HG02759 (cell line): ENCODE results near the gene ZC3H7B.
"Not testable (repeated sequence)": the region's sequence is repeated elsewhere in the genome, so short reads cannot be mapped to it uniquely, and the experiment has no call there.

Source experiments
- ATAC-seq: cut with Tn5 transposase; IDR thresholded peaks from one replicate; pipeline ENCODE4 v1.9.1; 2021; ENCODE audit warnings: mild to moderate bottlenecking, moderate library complexity; ENCODE audit not compliant: unreplicated experiment

The ZC3H7B gene

DNA sequence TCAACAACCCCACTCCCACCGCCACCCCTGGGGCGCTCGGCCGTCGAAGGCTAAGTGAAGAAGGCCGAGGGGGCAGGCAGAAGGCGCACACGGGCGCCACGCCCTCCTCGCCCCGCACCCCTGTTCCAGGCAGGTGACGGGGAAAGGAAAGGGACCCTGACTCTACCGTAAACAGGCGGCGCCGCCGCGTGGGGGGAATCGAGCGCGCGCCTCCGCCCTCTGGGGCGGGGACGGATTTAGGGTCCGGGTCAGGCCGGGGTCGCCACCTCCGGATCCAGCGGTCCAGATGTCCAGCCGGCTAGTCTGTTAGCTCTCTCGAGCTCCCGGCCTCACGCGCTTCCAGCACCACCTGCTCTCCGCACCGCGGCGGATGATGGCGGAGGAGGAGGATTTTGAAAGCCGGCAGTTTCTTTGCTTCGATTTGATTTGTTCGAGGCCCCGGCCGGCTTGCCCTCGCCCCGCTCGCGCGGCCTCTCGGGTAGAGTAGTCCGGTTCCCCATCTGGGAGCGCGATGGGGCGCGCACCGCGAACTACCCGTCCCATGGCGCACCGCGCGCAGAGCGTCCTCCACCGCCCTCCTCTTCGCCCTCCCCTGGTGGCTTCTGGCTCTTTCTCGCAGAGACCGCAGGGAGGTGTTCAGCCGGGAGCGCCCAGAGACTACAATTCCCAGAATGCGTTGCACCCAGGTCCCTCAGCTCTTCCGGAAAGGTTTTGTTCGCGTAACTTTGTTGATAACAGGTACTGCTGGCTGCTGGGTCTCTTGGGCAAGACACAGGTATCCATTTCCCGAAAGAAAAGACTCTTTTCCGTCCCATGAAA lies 15.3 kb upstream of the ZC3H7B start, which contains the start of gene RANGAP1:
RANGAP1 (minus strand) TSS at position 368 of the 819 bp plus-strand sequence. CDS start 5,143 bp downstream, outside the sequence.
- ATAC-seq, result peak; percentile 97

DNA sequence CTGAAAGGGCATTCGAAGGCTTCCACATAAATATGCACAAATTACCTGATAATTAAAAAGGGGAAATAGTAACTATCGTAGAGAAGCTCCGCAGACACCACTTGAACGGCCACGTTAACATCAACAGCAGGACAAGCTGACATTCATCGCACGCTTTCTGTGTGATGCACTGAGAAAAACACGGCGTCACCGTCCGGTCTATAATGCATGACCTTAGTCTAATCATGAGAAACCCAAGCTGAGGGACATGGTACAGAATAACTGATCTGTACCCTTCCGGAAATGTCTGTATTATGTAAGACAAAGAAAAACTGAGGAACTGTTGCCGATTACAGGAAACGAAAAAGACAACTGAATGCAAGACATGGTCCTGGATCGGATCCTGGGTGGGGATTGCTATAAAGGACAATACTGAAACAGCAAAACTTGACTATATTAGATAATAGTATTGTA lies 14.7 kb upstream of the ZC3H7B start:
- peak; percentile 19 for ATAC-seq

DNA sequence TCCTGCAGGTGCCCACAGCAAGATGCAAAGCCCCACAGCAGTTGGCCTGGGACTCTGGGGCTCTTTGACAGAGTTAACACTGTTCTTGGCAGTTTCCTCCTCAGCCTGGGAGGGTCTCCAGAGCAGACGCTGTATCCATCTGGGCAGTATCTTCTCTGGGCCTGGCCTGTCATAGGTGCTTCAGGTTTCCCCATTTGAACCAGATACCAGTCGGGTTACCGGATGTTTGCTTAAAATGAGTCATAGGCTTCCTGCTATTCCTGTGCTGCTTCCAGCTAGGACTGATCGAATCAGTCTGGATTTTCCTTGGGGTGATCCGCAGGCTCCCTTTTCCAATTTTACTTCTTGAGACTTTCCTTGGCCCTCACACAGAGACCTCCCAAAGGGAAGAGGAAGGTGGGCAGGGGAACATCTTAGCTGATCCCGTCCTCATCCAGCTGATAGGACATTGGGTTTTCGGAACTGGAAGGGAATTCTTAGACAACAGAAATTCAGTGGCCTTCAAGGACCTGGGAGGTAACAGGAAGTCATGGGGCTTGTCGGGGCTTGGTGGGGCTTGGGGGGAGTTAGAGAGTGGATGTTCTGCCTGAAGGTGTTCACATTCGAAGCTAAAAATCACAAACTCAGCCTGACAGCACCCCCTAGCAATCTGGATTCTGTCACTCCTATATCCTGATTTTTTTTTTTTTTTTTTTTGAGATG lies 12.9 kb upstream of the ZC3H7B start:
- no peak for ATAC-seq

DNA sequence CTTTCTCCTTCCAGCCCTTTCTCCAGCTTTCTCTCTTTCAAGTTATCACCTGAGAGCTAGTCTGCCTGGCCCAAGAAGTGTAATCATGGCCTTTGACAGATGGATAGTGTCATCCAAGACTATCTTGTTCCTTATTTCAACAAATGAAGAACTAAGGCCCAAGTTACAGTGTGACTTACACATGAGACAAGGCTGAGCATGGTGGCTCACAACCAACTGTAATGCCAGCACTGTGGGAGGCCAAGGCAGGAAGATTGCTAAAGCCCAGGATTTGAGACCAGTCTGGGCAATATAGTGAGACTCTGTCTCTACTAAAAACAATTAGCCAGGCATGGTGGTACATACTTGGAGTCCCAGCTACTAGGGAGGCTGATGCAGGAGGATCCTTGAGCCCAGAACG lies 11.7 kb upstream of the ZC3H7B start:
- ATAC-seq, result no peak

DNA sequence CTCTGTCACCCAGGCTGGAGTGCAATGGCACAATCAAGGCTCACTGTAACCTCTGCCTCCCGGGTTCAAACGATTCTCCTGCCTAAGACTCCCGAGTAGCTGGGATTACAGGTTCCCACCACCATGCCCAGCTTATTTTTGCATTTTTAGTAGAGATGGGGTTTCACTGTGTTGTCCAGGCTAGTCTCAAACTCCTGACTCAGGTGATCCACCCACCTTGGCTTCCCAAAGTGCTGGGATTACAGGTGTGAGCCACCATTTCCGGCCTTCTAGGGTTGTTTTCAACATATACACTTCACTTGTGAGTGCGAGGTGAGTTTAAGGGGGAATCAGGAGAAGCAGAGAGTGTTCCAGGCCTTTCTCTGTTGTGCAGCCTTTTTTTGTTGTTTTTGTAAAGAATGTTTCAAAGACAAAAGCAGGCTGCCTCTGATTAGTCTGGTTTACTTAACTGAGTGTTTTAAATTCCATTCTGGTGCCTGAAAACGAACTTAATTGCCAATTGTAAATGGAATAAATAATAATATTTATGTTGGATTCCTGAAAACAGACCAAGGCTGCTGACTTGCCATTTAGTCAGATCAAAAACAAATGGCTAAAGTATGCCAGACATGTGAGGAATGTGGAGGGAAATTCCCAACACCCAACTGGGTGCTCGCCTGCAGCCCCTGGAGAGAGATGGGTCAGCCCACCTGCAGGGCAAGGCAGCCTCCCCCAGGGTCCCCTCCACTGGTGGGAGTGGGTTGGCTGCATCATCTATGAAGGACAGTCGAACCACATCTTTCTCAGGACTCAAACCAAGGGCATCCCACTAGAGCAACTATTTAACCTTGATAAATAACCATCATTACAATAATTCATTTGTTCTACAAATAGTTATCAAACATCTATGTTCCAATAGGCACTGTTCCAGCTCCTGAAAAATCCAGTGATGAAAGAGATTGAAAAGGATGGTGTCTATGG lies 10.8 kb upstream of the ZC3H7B start:
- no peak for ATAC-seq

DNA sequence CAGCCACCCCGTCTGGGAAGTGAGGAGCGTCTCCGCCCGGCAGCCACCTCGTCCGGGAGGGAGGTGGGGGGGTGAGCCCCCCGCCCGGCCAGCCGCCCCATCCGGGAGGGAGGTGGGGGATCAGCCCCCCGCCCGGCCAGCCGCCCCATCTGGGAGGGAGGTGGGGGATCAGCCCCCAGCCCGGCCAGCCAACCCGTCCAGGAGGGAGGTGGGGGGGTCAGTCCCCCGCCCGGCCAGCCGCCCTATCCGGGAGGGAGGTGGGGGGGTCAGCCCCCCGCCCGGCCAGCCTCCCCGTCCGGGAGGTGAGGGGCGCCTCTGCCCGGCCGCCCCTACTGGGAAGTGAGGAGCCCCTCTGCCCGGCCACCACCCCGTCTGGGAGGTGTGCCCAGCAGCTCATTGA lies 6.5 kb upstream of the ZC3H7B start:
- not testable (repeated sequence) for ATAC-seq

DNA sequence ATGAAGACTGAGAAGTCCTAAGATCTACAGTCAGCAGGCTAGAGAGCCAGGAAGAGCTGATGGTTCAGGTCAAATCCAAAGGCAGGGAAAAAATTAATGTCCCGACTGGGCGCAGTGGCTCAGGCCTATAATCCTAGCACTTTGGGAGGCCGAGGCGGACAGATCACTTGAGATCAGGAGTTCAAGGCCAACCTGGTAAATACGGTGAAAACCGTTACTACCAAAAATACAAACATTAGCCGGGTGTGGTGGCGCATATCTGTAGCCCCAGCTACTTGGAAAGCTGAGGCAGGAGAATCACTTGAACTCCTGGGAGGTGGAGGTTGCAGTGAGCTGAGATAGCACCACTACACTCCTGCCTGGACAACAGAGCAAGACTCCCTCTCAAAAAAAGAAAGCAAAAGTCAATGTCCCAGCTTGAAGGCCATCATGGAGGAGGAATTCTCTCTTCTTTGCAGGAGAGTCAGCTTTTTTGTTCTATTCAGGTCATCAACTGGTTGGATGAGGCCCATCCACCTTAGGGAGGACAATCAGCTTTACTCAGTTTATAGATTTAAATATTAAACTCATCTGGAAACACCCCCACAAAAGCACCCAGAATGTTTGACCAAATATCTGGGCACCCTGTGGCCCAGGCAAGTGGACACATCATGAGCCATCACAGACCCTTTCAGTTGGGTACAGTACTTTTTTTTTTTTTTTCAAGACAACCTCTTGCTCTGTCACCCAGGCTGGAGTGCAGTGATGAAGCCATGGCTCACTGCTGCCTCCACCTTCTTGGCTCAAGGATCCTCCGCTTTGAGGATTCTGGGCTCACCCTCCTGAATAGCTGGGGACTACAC lies 4.3 kb upstream of the ZC3H7B start:
- ATAC-seq, result no peak

DNA sequence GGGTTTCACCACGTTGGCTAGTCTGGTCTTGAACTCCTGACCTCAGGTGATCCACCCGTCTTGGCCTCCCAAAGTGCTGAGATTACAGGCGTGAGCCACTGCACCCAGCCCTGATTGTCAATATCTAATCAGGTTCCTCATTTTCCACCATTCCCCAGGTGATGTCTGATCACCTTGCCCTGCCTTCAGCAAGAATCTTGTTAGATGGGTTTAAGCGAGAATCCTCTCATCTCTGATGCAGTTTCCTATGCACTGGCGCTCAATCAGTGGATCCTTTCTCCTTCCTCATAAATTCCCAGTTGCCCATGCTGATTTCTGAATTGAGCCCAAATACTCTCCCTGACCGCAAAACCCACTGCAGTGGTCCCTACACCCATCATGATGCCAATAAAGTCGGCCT lies 664 bp upstream of the ZC3H7B start:
- no peak for ATAC-seq

DNA sequence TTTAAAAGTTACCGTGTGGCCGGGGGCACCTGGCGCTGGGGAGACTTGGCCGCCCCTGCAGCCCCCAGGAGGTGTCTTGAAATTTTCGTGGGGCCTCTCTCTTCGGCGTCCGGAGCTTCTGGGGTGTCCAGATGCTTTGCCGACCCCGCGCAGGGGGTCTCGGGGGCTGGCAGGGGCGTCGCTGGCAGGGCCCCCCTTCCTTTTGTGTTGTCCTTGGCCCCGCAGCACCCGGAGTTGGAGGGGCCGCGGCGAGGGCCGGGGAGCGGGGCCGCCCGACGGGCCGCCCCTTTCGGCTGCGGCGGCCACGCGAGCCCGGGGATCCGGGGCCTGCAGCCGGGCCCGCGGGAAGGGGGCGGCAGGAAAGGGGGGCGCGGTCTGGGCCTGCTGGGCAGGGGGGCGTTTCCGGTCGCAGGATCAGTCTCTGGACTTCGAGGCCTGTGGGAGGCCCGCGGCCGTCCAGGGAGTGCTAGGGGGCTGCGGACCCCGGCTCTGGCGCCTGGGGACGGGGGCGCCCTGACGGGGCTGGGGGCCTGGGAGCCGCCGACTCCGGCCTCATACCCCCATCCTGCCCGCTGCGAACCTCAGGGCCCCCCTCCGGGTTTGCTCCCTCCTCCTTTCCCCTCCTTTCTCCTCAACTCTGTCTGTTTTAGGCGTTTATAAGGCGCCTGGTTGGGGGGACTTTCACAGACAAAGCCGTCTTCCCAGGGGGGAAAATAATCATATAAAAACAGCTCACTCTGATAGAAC lies 869 bp downstream of the ZC3H7B start:
- no peak for ATAC-seq

DNA sequence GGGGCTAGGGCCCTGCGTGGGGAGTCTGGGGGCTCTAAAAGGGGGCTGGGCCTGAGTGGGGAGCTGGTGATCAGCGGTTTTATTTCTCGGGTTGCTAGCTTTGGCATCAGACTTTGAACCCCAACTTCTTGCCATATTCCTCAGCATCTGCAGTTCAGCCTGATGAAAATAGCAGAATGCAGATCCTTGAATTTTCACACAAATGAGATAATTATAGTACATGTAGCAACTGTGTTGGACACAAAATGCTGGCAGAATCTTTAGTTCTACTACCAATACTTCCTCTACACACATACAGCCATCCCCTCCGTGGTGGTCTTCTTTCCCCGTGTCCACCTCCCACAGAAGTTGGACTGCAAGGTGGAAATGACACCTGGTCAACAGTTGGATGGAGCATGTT lies 1.5 kb downstream of the ZC3H7B start:
- ATAC-seq, result no peak

DNA sequence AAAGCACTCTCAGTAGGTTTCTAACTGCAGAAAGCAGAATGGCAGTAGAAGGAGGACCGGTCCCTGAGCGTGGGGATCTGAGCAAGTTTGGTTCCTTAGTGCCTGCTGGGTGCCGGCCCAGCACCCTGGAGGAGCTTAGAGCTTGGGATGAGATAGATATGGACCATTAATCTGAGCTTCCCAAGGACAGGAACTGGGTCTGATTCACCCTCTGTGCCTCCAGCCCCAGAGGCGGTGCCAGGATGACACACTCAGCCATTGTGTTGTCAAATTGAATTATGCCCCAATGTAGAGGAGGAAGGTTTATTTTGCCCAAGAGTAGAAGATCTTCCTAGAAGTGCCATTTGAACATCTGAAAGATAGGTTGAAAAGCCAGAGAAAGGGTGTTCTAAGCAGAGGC lies 4.3 kb downstream of the ZC3H7B start:
- no peak for ATAC-seq

DNA sequence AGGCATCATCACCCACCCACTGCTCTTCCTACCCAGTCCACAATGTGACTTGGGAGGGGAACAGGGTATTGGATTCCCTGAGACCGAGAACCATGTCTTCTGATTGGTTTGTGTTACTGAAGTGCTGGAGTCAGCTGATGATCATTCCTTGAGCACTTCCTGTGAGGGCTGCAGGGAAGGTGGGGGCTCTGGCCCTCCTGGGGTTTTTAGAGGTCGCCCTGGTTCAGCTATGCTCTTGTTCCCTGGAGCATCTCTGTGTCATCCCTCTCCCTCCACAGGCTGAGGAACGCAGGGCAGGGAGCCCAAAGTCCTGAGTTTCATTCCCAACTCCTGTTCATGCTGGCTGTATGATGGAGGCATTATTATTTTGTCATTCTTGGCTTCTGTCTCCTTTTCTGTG lies 6.7 kb downstream of the ZC3H7B start:
- ATAC-seq, result no peak

DNA sequence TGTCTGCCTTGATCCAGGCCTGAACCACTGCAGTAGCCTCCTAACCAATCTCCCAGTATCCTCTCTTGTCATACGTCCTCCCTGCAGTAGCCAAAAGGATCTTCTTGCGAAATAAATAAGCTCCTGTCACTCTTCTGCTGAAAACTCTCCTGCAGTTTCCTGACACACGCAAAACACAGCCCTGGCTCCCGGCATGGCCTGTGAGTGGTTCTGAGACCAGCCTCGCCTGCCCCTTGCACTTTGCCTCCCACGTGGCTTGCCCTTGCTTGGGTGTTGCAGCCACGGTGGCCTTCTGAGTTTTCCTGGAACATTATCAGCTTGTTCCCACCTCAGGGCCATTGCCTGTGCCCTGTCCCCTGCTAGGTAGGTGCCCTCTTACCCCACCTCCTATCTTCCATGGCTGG lies 7.2 kb downstream of the ZC3H7B start:
- ATAC-seq, result no peak

DNA sequence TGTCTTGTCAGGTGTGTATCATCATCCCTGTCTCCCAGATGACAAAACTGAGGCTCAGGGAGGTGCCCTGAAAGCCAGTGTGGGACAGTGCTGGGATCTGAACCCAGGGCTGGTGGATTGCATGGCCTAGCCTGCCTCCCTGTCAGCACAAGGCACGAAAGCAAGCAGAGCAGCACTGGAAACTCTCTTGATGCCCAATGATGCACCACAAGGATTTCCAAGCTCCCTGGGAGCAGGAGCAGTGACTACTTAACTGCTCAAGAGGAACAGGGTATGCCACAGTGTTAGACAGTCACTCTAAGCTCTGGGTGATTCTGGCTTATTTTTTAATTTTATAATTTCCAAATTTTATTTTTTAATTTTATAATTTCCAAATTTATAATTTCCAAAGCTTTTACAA lies 9.0 kb downstream of the ZC3H7B start:
- no peak for ATAC-seq

DNA sequence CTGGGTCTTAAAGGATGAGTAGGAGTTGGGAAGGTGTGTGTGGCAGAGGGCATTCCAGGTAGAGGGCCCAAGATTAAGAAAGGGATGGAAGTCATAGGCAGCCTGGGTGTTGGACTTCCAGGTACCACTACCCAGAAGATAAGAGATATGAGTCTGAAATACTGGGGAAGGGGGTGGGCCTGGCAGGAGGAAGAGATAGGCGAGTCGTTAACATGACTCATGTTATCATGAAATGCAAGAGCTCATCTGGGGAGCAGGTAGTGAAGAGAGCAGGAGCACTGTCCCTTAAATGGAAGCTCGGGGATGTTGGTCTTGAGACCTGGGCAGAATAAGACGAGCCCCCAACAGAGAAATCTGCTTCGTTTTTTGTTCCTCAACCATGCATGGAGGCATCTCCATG lies 10.2 kb downstream of the ZC3H7B start:
- no peak for ATAC-seq

DNA sequence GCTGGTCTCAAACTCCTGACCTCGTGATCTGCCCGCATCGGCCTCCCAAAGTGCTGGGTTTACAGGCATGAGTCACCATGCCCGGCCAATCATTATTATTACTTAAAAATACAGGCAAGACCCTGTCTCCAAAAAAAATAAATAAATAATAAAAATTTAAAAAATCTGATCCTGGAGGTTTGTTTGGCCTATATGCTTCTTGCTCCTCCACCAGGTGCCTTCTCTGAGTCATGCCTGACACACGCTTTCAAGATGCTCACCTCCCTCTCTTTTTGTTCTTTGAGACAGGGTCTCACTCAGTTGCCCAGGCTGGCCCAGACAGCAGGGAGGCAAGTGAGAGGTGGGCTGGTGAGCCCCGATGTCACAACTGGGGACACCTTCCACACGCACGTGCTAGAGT lies 13.5 kb downstream of the ZC3H7B start:
- ATAC-seq, result no peak

DNA sequence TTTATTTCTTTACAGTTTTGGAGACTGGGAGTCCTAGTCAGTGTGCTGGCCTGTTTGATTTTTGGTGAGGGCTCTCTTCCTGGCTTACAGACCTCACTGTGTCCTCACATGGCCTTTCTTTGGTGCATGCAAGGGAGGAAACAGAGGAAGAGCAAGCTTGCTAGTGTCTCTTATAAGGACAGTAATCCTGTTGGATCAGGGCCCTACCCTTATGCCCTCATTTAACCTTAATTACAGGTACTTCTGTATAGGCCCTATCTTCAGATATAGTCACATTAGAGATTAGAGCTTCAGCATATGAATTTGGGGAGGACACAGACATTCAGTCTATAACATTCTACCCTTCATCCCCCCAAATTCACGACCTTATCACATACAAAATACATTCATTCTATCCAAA lies 14.3 kb downstream of the ZC3H7B start:
- no peak for ATAC-seq

DNA sequence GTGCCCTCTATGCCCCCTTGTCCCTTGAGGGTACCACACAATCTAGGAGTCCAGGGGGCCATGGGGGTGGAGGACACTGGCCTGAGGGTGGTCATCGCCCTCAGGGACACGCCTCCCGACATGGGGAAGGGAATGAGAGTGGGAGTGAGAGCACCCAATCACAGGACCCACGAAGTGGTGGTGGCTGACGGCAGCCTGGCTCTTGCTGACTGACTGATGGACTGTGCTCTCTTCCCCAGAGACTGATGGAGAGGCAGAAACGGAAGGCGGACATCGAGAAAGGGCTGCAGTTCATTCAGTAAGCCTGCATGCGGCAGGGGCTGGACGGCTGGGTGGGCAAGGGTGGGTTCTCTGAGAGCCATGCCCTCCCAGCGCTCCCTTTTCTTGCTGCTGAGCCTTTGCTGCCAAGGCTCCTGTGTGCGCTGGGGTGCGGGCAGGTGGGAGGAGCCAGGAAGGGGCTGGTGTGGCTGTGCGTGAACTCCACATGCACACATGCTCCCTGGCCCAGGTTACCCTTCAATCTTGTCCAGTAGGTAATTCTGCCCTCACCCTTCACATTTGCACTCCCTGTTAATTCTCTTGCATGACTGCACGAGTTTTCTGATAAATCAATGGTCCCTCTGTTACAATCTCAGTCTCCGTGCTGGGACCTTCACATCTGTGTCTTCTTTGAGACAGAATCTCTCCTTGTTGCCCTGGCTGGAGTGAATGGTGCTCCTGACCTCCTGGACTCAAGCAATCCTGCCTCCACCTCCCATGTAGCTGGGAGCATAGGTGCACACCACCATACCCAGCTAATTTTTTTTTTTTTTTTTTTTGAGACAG lies 19.3 kb downstream of the ZC3H7B start:
- ATAC-seq, result no peak
